HG03520 (cell line): ENCODE results near the gene SERP2.
A peak's percentile ranks its signal among the peaks of the same experiment; 100 is the strongest.

Experiments
- ATAC-seq: cut with Tn5 transposase; IDR thresholded peaks from one replicate; pipeline ENCODE4 v1.9.1; 2021; ENCODE audit warnings: mild to moderate bottlenecking, moderate library complexity; ENCODE audit not compliant: unreplicated experiment

The SERP2 gene

DNA sequence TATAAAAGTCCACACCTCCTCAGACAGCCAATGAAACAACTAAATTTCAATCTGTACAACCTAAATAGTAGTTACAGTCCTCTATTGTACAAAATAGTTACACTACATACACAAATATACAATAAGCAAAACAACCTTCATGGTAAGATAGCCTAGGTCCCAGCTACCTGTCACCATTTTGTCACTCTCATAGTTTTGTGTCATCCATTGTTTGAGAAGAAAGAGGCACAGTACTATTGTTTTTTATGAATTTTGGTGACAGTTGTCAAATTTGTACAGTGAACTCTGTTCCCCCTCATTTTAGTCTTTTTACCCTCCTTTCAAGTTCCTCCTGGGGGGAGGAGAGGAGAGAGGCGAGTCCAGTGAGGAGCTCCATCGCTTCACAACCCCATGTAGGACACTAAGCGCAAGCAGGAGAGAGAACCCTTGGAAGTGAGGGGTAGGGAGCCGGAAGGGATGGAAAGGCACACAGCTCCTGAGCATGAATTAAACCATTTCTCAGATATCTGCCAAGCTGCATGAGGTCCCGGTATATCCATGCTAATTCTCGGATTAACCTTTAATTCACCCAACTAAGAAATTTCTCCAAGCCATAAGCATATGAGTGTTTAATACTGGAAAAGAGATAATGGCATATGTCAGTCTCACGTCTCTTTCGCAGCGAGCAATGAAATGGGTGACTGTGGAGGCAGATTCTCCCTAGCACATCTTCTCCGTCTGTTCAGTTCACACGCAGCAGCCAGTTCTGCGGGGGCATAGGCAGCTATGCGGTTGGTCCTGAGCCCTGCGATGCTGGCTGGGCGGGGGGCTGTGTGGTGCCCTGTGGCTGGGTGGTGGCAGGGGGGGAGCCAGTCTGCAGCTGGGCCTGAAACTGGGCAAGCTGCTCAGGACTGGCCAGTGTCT lies 60.5 kb downstream of the SERP2 start:
- ATAC-seq, result no peak

DNA sequence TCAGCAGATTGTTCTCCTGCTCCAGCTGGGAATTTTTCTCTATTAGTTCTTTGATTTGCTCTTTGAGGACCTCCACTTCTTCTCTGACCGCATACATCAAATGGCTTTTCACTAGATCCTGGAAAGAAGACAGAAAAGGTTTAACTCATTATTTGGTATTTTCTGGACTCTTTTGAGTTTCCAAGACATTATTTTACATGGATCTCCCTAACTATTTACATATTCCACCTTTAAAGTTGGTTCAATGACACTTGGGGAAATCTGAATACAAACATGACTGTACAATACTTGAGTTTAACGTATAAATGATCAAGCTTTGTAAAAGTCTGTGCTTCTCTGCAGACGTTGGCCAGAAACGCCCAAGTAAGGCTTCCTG lies 61.1 kb downstream of the SERP2 start:
- no peak for ATAC-seq

GRCh38 chr13:44435142-44435918 lies 61.7 kb downstream of the SERP2 start:
- peak; percentile 63 for ATAC-seq

GRCh38 chr13:44435919-44436510 lies 62.4 kb downstream of the SERP2 start:
- no peak for ATAC-seq

DNA sequence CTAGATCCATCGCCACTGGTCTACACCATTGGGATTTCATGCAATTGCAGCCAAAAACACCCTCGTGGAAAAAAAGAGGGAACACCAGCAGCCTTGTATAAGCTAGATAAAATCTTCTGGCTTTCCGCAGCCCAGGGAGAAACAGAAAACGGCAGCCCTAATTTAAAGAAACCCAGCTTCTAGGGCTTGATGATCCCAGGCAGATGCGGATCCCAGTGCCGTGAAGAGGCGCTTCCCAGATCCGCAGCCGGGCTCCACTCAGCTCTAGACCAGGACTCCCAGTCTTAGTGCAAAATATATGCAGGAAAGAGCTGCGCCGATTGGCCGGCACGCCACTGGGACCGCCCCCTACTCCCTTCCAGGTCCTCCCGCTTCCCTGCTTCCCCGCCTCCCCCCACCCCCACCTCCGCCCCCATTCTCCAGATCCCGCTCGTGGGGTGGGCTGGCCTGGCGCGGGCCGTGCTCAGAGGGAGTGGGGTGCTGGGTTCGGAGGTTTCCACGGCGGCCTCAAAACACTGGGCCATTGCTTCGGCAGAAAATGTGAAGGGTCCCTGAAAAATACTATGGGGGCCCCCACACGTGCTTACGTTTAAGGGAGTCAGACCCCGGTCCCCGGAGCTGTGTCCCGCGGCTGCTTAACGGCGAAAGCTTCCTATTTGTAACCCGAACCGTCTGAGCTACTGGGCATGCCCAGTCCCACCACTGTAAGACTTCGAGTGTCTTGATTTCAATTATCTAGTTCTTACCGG lies 63.1 kb downstream of the SERP2 start:
- no peak for ATAC-seq

DNA sequence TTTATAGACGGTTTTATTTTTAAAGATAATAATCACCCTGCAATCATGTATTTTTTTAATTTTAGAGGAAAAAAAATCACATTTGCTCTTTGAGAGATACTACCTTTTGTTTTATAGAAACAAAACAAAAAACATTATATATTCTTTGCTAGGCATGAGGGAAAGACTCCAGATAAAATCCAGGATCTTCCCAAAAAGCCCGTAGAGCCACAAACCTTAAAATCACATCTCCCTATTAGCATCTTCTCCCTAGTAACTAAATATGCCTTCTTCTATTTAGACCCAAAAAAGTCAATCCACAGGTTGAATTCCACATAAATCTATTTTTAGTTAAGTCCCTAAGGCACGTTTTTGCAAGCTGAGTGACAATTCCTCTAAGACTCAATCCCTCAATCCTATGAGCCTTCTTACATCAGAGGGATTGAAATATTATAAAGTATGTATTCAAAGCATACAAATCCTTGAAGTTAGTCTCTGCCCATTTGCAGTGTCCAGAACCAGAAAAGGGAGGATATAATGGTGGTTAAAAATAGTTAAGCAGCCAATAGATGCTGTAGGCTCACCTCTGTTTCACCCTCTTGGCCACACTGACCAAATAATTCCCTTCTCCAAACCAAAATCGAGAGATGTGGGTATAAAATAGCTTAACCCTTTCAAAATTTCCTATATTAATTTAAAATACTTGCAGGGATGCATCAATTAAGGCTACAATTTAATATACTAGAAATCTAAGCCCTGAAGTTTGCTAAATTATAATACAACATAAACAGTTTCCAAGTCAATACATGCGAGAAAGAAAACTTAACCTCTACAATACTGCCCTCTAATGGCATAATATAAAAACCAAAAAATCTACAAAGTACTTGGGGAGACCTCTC lies 64.0 kb downstream of the SERP2 start:
- no peak for ATAC-seq

GRCh38 chr13:44438234-44438579 lies 64.6 kb downstream of the SERP2 start:
- no peak for ATAC-seq

DNA sequence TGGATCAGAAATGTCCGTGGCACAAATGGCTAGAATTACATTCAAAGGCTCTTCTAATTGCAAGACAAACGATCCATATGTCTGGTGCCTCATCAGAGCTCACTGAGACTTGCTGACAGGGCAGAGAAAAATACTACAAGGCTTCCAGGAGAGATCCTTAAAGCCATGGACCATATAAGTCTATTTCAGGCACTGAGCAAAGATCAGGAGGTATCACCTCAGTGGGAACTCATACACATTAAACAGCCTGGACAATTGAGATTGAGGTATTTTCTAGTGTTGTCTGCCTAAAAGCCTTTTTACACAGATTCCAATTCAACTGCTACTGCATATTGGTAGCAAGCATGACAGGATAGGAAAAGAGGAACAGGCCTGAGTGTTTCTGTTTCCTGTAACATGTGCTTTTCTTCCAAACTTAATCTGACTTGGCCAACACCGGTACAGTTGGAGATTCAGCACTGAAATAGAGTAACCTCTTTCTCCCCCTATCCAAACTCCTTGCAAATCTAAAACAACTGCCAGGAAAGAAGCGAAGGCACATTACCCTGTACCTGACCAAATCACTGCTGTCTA lies 65.9 kb downstream of the SERP2 start:
- no peak for ATAC-seq

DNA sequence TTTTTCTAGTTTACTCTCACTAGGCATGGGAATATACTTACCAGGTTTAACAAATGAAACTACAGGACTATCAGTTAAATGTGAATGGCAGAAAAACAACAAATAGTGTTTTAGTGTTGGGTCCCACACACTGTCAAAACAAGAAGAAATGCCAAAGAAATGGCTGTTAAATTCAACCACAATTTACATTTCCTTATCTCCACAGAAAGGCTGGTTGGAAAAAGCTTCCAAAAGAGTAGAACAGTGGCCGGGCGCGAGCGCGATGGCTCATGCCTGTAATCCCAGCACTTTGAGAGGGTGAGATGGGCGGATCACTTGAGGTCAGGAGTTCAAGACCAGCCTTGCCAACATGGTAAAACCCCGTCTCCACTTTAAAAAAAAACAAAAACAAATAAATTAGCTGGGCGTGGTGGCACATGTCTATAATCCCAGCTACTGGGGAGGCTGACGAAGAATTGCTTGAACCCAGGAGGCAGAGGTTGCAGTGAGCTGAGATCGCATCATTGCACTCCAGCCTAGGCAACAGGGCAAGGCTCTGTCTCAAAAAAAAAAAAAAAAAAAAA lies 66.5 kb downstream of the SERP2 start:
- no peak for ATAC-seq
